Gastroesophageal sphincter (tissue), 3 donors: ENCODE data around the gene NGEF.

Experiments used
- POLR2A ChIP-seq, 2 donors: fragments of 450-650 bp; IDR thresholded peaks; one replicate each; pipeline ENCODE4 v1.6.1; 2017; ENCODE audit warnings: antibody characterized with exemption in 2 of 2, mild to moderate bottlenecking in 2 of 2, moderate library complexity in 1 of 2
- POLR2AphosphoS5 ChIP-seq: sonication (generic); formaldehyde crosslinking; IDR thresholded peaks from one replicate; pipeline ENCODE4 v1.6.1; 2017; ENCODE audit warnings: antibody characterized with exemption
- TF ChIP-seq, protein P1 (sequence below), 4 experiments: fragments of 200-600 bp in 2 of 4; fragments of 450-650 bp in 2 of 4; sonication (generic) in 1 of 4; IDR thresholded peaks; one replicate each; pipeline ENCODE4 v1.5.1; 2017 to 2019; ENCODE audit warnings: antibody characterized with exemption in 4 of 4, mild to moderate bottlenecking in 2 of 4, moderate library complexity in 2 of 4

DNA sequence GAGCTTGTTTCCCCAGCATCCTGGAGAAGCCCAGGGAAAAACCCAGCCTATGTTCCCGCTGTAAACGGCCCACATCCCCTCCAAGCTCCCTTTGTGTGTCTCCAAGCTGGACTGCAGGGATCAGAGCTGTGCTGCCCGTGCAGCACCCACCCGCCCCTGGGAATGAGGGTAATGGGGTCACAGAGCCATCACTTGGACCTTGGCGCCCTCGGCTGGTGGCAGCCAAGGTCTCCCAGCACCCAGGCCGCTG is 46.4 kb upstream of the NGEF start:
- no peak for TF ChIP-seq POLR2A (IDR thresholded peaks at IDR 0.05)
- TF ChIP-seq, protein P1, sequence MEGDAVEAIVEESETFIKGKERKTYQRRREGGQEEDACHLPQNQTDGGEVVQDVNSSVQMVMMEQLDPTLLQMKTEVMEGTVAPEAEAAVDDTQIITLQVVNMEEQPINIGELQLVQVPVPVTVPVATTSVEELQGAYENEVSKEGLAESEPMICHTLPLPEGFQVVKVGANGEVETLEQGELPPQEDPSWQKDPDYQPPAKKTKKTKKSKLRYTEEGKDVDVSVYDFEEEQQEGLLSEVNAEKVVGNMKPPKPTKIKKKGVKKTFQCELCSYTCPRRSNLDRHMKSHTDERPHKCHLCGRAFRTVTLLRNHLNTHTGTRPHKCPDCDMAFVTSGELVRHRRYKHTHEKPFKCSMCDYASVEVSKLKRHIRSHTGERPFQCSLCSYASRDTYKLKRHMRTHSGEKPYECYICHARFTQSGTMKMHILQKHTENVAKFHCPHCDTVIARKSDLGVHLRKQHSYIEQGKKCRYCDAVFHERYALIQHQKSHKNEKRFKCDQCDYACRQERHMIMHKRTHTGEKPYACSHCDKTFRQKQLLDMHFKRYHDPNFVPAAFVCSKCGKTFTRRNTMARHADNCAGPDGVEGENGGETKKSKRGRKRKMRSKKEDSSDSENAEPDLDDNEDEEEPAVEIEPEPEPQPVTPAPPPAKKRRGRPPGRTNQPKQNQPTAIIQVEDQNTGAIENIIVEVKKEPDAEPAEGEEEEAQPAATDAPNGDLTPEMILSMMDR (IDR thresholded peaks at IDR 0.05) = no peak
- no peak for TF ChIP-seq POLR2AphosphoS5
